ENCODE measurements around the gene PTPRD.

GRCh38 chr9:9820436-9820835, 792.4 kb downstream of the PTPRD start:
- no peak for TF ChIP-seq SIN3A (IDR thresholded peaks at IDR 0.05; ENCODE audit: borderline replicate concordance, insufficient read depth, low read length)
- TF ChIP-seq POLR2AphosphoS5 (IDR thresholded peaks at IDR 0.05; ENCODE audit: low read depth, low read length) = no peak
- no peak for TF ChIP-seq REST (IDR thresholded peaks at IDR 0.05; ENCODE audit: insufficient read depth in 1 of 2, low read depth in 2 of 2, low read length in 2 of 2)
- TF ChIP-seq TAF1 (IDR thresholded peaks at IDR 0.05; ENCODE audit: borderline replicate concordance, insufficient read depth, low read length) = no peak
- TF ChIP-seq FOXP2 (optimal IDR thresholded peaks at IDR 0.05; ENCODE audit: borderline replicate concordance, extremely low read depth, extremely low read length, insufficient read depth) = no peak

Measured in PFSK-1 (cell line).